Measurements from ENCODE around the gene KLF11.

KLF11 gene

DNA sequence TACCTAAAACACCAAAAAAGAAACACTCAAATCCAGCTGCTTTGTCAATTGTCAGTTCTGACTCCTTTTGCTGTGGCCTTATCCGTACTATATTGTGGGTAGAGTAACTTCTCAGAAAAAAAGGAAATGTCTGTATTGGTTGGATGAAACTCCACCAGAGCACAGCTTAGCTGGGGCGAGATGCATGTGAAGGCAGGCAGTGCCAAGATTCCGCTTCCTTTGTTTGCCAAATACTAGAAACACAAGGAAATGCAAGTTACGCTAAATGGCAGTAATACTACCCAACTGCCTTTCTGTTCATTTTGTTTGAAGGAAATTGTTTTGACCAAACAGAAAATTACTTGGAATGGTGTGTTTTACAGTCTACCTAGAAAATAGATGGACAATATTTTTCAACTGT lies 10.0 kb downstream of the KLF11 start:
- no peak for DNase-seq (ENCODE audit: low read depth in 1 of 2, low spot score in 1 of 2)
- TF ChIP-seq, protein P1, sequence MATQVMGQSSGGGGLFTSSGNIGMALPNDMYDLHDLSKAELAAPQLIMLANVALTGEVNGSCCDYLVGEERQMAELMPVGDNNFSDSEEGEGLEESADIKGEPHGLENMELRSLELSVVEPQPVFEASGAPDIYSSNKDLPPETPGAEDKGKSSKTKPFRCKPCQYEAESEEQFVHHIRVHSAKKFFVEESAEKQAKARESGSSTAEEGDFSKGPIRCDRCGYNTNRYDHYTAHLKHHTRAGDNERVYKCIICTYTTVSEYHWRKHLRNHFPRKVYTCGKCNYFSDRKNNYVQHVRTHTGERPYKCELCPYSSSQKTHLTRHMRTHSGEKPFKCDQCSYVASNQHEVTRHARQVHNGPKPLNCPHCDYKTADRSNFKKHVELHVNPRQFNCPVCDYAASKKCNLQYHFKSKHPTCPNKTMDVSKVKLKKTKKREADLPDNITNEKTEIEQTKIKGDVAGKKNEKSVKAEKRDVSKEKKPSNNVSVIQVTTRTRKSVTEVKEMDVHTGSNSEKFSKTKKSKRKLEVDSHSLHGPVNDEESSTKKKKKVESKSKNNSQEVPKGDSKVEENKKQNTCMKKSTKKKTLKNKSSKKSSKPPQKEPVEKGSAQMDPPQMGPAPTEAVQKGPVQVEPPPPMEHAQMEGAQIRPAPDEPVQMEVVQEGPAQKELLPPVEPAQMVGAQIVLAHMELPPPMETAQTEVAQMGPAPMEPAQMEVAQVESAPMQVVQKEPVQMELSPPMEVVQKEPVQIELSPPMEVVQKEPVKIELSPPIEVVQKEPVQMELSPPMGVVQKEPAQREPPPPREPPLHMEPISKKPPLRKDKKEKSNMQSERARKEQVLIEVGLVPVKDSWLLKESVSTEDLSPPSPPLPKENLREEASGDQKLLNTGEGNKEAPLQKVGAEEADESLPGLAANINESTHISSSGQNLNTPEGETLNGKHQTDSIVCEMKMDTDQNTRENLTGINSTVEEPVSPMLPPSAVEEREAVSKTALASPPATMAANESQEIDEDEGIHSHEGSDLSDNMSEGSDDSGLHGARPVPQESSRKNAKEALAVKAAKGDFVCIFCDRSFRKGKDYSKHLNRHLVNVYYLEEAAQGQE (IDR thresholded peaks at IDR 0.05; ENCODE audit: insufficient replicate concordance, low read depth): no peak
- TF ChIP-seq POLR2AphosphoS5 (IDR thresholded peaks at IDR 0.05; ENCODE audit: low read depth) (no peak), GABPA (IDR thresholded peaks at IDR 0.05; ENCODE audit: low read depth) (no peak), SPI1 (IDR thresholded peaks at IDR 0.05; ENCODE audit: borderline replicate concordance, low read depth) (no peak)
- TF ChIP-seq, protein P2, sequence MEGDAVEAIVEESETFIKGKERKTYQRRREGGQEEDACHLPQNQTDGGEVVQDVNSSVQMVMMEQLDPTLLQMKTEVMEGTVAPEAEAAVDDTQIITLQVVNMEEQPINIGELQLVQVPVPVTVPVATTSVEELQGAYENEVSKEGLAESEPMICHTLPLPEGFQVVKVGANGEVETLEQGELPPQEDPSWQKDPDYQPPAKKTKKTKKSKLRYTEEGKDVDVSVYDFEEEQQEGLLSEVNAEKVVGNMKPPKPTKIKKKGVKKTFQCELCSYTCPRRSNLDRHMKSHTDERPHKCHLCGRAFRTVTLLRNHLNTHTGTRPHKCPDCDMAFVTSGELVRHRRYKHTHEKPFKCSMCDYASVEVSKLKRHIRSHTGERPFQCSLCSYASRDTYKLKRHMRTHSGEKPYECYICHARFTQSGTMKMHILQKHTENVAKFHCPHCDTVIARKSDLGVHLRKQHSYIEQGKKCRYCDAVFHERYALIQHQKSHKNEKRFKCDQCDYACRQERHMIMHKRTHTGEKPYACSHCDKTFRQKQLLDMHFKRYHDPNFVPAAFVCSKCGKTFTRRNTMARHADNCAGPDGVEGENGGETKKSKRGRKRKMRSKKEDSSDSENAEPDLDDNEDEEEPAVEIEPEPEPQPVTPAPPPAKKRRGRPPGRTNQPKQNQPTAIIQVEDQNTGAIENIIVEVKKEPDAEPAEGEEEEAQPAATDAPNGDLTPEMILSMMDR (IDR thresholded peaks at IDR 0.05; ENCODE audit: insufficient read depth, low read length): no peak

DNA sequence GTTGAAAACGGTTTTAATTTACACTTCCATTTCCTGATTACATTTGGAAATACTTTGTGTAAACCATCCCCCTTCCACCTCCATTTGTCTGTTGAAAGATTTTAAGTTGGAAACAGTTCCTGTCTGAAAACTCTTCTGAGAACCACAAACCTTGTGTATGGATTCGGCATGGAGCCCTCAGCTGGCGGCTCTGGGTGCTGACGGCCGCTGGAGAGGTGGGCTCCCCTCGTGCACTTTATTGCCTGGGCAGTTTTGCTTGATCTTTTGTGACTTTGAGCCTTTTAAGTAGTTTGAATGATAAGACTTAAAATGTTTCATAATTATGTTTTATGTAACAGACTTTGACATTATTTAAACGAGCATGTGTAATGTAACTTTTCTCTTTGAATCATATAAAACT lies 11.1 kb downstream of the KLF11 start:
- no peak for DNase-seq (ENCODE audit: low read depth in 1 of 2, low spot score in 1 of 2)

More for the DNA sequence above, 10.0 kb downstream of the KLF11 start:
- Histone ChIP-seq H3K4me3 (replicated peaks; ENCODE audit: insufficient read depth, low read length) (no peak overlapping the region), H3K27ac (replicated peaks) (no peak overlapping the region), H3K27me3 (ENCODE audit: insufficient read depth, poor library complexity, severe bottlenecking) (peaks cover 2% of the 10 kb centered on the region)

DNA sequence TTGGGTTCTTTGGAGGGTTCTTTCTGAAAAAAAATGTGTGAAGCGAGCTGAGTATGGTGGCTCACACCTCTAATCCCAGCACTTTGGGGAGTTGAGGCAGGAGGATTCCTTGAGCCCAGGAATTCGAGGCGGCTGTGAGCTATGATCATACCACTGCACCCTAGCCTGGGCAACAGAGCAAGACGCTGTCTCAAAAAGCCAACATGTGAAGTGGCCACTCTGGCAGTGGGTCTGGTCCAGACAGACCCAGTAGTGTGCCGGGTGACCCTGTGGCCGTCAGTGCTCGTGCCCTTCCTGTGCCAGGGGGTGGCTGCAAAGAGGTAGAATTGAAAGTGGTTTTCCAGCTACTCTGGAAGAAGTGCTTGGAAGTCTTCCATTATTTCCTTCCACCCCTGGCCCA lies 11.6 kb downstream of the KLF11 start:
- no peak overlapping the region for H3K4me3 ChIP-seq (replicated peaks; ENCODE audit: insufficient read depth, low read length)
- no peak overlapping the region for H3K27ac ChIP-seq (replicated peaks)
- DNase-seq (ENCODE audit: low read depth in 1 of 2, low spot score in 1 of 2): no peak
- TF ChIP-seq, protein P1 (IDR thresholded peaks at IDR 0.05; ENCODE audit: insufficient replicate concordance, low read depth): no peak
- TF ChIP-seq SPI1 (IDR thresholded peaks at IDR 0.05; ENCODE audit: borderline replicate concordance, low read depth) (no peak), GABPA (IDR thresholded peaks at IDR 0.05; ENCODE audit: low read depth) (no peak), POLR2AphosphoS5 (IDR thresholded peaks at IDR 0.05; ENCODE audit: low read depth) (no peak)
- TF ChIP-seq, protein P2 (IDR thresholded peaks at IDR 0.05; ENCODE audit: insufficient read depth, low read length): no peak
- peaks cover 2% of the 10 kb centered on the region for H3K27me3 ChIP-seq (ENCODE audit: insufficient read depth, poor library complexity, severe bottlenecking)

More for the DNA sequence above, 11.1 kb downstream of the KLF11 start:
- H3K4me3 ChIP-seq (replicated peaks; ENCODE audit: insufficient read depth, low read length): no peak overlapping the region
- H3K27me3 ChIP-seq (ENCODE audit: insufficient read depth, poor library complexity, severe bottlenecking): peaks cover 2% of the 10 kb centered on the region
- TF ChIP-seq POLR2AphosphoS5 (IDR thresholded peaks at IDR 0.05; ENCODE audit: low read depth): no peak
- TF ChIP-seq GABPA (IDR thresholded peaks at IDR 0.05; ENCODE audit: low read depth): no peak
- TF ChIP-seq, protein P1 (IDR thresholded peaks at IDR 0.05; ENCODE audit: insufficient replicate concordance, low read depth): no peak
- TF ChIP-seq, protein P2 (IDR thresholded peaks at IDR 0.05; ENCODE audit: insufficient read depth, low read length): no peak
- no peak for TF ChIP-seq SPI1 (IDR thresholded peaks at IDR 0.05; ENCODE audit: borderline replicate concordance, low read depth)
- H3K27ac ChIP-seq (replicated peaks): no peak overlapping the region
